ENCODE measurements around the gene HSD17B14.

DNA sequence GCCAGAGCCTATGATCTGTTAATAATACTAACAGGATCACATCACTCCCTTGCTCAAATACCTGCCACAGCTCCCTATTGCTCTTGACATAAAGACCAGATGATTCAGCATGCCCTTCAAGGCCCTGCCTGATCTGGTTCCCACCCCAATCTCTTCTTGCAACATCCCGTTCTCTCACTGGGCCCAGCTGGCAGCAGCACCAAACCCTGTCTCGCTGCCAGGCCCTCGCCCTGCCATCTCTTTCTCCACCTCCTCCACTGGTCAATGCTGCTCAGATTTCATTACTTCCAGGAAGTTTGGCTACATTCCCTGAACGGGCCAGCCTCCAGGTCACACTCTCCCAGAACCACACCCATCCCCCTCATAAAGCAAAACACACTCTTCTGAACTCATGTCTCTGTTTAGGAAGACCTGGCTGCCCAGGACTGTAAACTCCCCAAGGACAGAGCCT is 16.9 kb downstream of the HSD17B14 start:
- TF ChIP-seq GATA2 (IDR thresholded peaks at IDR 0.05; ENCODE audit: low read depth, low read length): no peak
- TF ChIP-seq GATA3 (IDR thresholded peaks at IDR 0.05; ENCODE audit: low read depth, low read length): no peak
